ENCODE results near the gene ZNF775.
A peak's percentile ranks its signal among the peaks of the same experiment; 100 is the strongest.

GRCh38 chr7:150368096-150368883, 10.8 kb upstream of the ZNF775 start, which contains the start of gene REPIN1:
- no peak for TF ChIP-seq CTCF (conservative IDR thresholded peaks at IDR 0.05; ENCODE audit: low read depth, low read length)
- 0 out of 2 replicates have a peak, but pooled peaks have one; percentile 44 for TF ChIP-seq EZH2phosphoT487 (IDR thresholded peaks at IDR 0.05; ENCODE audit: borderline replicate concordance, low read length)
